EH (cell line): ENCODE measurements around the gene TUBGCP6.
"Not testable (repeated sequence)": the region's sequence is repeated elsewhere in the genome, so short reads cannot be mapped to it uniquely, and the experiment has no call there.

ENCODE experiments used
- DNase-seq: peaks from one replicate; pipeline ENCODE4 v3.0.0-alpha.2; 2015; ENCODE audit warnings: low read depth

The TUBGCP6 gene

GRCh38 chr22:50168490-50169180, 76.2 kb downstream of the TUBGCP6 start:
- not testable (repeated sequence) for DNase-seq

- no peak for DNase-seq
Observed at GRCh38 chr22:50167689-50168489, 76.9 kb downstream of the TUBGCP6 start.
